ENCODE measurements around the gene FBXL17. TPM values are rescaled to one million over a fixed set of nuclear protein-coding genes. Genes with fewer than 3 reads are reported as not detected.

FBXL17 gene
- total and polyA plus RNA-seq, 4 donors, result 2.1 to 14.1 (median 6.3) TPM

DNA sequence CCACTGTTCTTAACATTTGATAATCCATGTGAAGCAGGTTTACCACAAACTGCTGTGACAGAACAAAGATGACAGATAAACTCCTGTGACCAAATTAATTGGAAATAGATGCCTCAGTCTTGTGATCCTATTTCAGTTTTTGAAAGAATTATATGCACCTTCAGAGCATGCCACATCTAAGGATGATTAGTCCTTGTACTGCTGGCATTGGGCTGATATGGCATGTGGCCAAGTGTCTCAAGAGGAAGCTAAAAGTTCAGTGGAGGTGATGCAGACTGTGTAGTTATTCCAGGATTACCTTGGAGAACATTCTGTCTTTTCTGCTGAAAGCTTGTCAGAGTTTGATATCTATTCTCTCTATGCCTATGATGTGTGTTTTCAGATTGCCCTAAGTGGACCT, 396.8 kb downstream of the FBXL17 start:
- Histone ChIP-seq H3K9ac (ENCODE audit: low read depth in 1 of 2, low read length in 2 of 2) (no peak overlapping the region), H3K36me3 (ENCODE audit: control insufficient read depth in 4 of 4, insufficient read depth in 3 of 4, low read depth in 1 of 4, low read length in 3 of 4) (no peaks in the 10 kb centered on the region), H3K4me3 (ENCODE audit: low read depth in 1 of 3, low read length in 3 of 3) (no peak overlapping the region), H3K27ac (ENCODE audit: low read depth in 1 of 2, low read length in 2 of 2) (no peak overlapping the region), H3K27me3 (ENCODE audit: control insufficient read depth in 4 of 4, insufficient read depth in 4 of 4, low read length in 3 of 4) (no peaks in the 10 kb centered on the region), H3K4me1 (ENCODE audit: control insufficient read depth in 4 of 4, insufficient read depth in 4 of 4, low read length in 3 of 4) (no peaks in the 10 kb centered on the region), H3K9me3 (ENCODE audit: control insufficient read depth in 4 of 4, low read length in 3 of 4) (no peaks in the 10 kb centered on the region)
- DNase-seq (ENCODE audit: low spot score), result no peak
- TF ChIP-seq CTCF (IDR thresholded peaks at IDR 0.05; ENCODE audit: low read depth, low read length, missing input control), result no peak

GRCh38 chr5:107982703-107983425, 399.0 kb downstream of the FBXL17 start:
- 90% methylated on average over 8 of the region's 8 CpGs for WGBS
- H3K4me3 ChIP-seq (ENCODE audit: low read depth in 1 of 3, low read length in 3 of 3), result no peak overlapping the region
- no peak overlapping the region for H3K27ac ChIP-seq (ENCODE audit: low read depth in 1 of 2, low read length in 2 of 2)
- H3K4me1 ChIP-seq (ENCODE audit: control insufficient read depth in 4 of 4, insufficient read depth in 4 of 4, low read length in 3 of 4), result no peaks in the 10 kb centered on the region
- no peak overlapping the region for H3K9ac ChIP-seq (ENCODE audit: low read depth in 1 of 2, low read length in 2 of 2)
- no peak for TF ChIP-seq HNF4G (IDR thresholded peaks at IDR 0.05)
- TF ChIP-seq RXRA (IDR thresholded peaks at IDR 0.05), result no peak
- no peak for TF ChIP-seq FOXA2 (IDR thresholded peaks at IDR 0.05)
- no peak for TF ChIP-seq TAF1 (conservative IDR thresholded peaks at IDR 0.05)
- no peaks in the 10 kb centered on the region for H3K9me3 ChIP-seq (ENCODE audit: control insufficient read depth in 4 of 4, low read length in 3 of 4)
- no peaks in the 10 kb centered on the region for H3K36me3 ChIP-seq (ENCODE audit: control insufficient read depth in 4 of 4, insufficient read depth in 3 of 4, low read depth in 1 of 4, low read length in 3 of 4)
- DNase-seq (ENCODE audit: low spot score), result no peak
- no peaks in the 10 kb centered on the region for H3K27me3 ChIP-seq (ENCODE audit: control insufficient read depth in 4 of 4, insufficient read depth in 4 of 4, low read length in 3 of 4)

DNA sequence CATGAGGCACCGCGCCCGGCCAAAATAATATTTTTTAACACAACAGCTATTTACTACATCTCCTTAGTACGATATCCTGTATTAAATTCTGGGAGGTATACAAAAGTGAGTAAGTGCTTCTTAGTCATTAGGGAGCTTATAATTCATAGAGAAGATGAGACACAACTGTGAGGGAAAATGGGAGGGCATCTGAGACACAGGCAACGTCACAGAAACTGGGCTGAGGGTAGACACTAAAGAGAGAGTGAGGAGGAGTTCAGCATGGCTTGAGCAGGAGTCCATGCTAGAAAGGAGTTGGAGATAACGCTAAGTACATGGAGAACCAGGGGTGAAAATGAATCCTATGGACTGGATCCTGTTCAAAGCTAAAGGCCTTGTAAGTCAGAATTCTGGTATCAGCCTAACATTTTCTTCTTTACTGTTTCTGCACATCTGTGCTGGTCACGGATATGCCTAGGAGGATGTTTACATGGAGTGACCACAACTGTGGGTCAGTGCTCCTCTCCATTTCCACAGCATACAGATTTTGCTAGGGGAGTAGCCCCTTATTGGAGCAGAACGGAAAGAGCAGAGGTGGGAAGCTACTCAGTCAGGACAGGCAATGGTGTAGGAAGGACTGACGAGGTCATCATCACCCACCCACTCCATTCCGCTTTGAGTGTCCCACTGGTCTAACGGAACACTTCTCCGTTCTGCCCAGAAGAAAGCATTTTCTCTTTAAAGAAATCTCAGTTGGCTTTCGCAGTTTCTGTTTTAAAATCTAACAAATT, 400.8 kb downstream of the FBXL17 start:
- H3K9ac ChIP-seq (ENCODE audit: low read depth in 1 of 2, low read length in 2 of 2), result no peak overlapping the region
- no peak overlapping the region for H3K4me3 ChIP-seq (ENCODE audit: low read depth in 1 of 3, low read length in 3 of 3)
- H3K36me3 ChIP-seq (ENCODE audit: control insufficient read depth in 4 of 4, insufficient read depth in 3 of 4, low read depth in 1 of 4, low read length in 3 of 4), result no peaks in the 10 kb centered on the region
- H3K27ac ChIP-seq (ENCODE audit: low read depth in 1 of 2, low read length in 2 of 2), result no peak overlapping the region
- no peak for DNase-seq (ENCODE audit: low spot score)
- WGBS, result 93% methylated on average over 13 of the region's 13 CpGs
- no peaks in the 10 kb centered on the region for H3K9me3 ChIP-seq (ENCODE audit: control insufficient read depth in 4 of 4, low read length in 3 of 4)
- no peaks in the 10 kb centered on the region for H3K27me3 ChIP-seq (ENCODE audit: control insufficient read depth in 4 of 4, insufficient read depth in 4 of 4, low read length in 3 of 4)
- H3K4me1 ChIP-seq (ENCODE audit: control insufficient read depth in 4 of 4, insufficient read depth in 4 of 4, low read length in 3 of 4), result no peaks in the 10 kb centered on the region
- TF ChIP-seq HNF4A (conservative IDR thresholded peaks at IDR 0.05), result no peak
- TF ChIP-seq CTCF (IDR thresholded peaks at IDR 0.05; ENCODE audit: low read depth, low read length, missing input control), result no peak

DNA sequence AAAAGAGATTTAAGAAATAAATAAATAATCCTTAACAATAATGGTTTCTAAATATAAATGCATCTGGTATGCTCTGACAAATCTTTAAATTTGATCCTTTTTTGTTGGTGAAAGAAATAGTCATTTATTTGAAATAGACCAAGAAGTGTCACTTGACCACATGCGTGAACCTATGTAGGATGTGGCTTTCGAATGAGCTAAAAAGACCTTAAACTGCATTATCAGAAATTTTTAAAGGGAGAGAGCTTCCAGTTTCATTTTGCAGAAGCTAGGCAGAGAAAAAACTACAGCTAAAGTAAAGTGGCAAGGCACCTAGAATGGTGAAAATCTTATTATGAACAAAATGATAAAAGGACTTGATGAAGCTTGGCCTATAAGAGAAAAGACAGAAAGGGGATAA, 402.0 kb downstream of the FBXL17 start:
- WGBS, result 78% methylated on average over 2 of the region's 2 CpGs
- no peaks in the 10 kb centered on the region for H3K36me3 ChIP-seq (ENCODE audit: control insufficient read depth in 4 of 4, insufficient read depth in 3 of 4, low read depth in 1 of 4, low read length in 3 of 4)
- no peak overlapping the region for H3K9ac ChIP-seq (ENCODE audit: low read depth in 1 of 2, low read length in 2 of 2)
- no peak overlapping the region for H3K4me3 ChIP-seq (ENCODE audit: low read depth in 1 of 3, low read length in 3 of 3)
- no peaks in the 10 kb centered on the region for H3K9me3 ChIP-seq (ENCODE audit: control insufficient read depth in 4 of 4, low read length in 3 of 4)
- no peaks in the 10 kb centered on the region for H3K27me3 ChIP-seq (ENCODE audit: control insufficient read depth in 4 of 4, insufficient read depth in 4 of 4, low read length in 3 of 4)
- H3K4me1 ChIP-seq (ENCODE audit: control insufficient read depth in 4 of 4, insufficient read depth in 4 of 4, low read length in 3 of 4), result no peaks in the 10 kb centered on the region
- H3K27ac ChIP-seq (ENCODE audit: low read depth in 1 of 2, low read length in 2 of 2), result no peak overlapping the region
- DNase-seq (ENCODE audit: low spot score), result no peak
- no peak for TF ChIP-seq HNF4G (IDR thresholded peaks at IDR 0.05)
- no peak for TF ChIP-seq YY1 (IDR thresholded peaks at IDR 0.05)
- TF ChIP-seq, protein P1, sequence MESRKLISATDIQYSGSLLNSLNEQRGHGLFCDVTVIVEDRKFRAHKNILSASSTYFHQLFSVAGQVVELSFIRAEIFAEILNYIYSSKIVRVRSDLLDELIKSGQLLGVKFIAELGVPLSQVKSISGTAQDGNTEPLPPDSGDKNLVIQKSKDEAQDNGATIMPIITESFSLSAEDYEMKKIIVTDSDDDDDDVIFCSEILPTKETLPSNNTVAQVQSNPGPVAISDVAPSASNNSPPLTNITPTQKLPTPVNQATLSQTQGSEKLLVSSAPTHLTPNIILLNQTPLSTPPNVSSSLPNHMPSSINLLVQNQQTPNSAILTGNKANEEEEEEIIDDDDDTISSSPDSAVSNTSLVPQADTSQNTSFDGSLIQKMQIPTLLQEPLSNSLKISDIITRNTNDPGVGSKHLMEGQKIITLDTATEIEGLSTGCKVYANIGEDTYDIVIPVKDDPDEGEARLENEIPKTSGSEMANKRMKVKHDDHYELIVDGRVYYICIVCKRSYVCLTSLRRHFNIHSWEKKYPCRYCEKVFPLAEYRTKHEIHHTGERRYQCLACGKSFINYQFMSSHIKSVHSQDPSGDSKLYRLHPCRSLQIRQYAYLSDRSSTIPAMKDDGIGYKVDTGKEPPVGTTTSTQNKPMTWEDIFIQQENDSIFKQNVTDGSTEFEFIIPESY (IDR thresholded peaks at IDR 0.05), result no peak
- no peak for TF ChIP-seq ATF3 (IDR thresholded peaks at IDR 0.05)
- TF ChIP-seq NR2F2 (IDR thresholded peaks at IDR 0.05), result no peak
- TF ChIP-seq MAX (IDR thresholded peaks at IDR 0.05), result no peak
- no peak for TF ChIP-seq RXRA (IDR thresholded peaks at IDR 0.05)
- no peak for TF ChIP-seq FOXA2 (IDR thresholded peaks at IDR 0.05)
- no peak for TF ChIP-seq GABPA (IDR thresholded peaks at IDR 0.05 in 1 of 2, conservative IDR thresholded peaks at IDR 0.05 in 1 of 2)
- TF ChIP-seq HNF4A (conservative IDR thresholded peaks at IDR 0.05), result no peak
- TF ChIP-seq JUND (IDR thresholded peaks at IDR 0.05), result no peak

All from liver (tissue), 9 donors.